Activated CD4-positive, alpha-beta T cell treated with anti-CD3 and anti-CD28 coated beads, Interleukin-2, amount 50 U/mL, for 4 hours (primary cell): ENCODE results near the gene MYMX.
"Not testable (repeated sequence)": the region's sequence is repeated elsewhere in the genome, so short reads cannot be mapped to it uniquely, and the experiment has no call there.

Experiments used
- DNase-seq, 2 experiments: peaks; one replicate each; pipeline ENCODE4 v3.0.0-alpha.2; 2020

The MYMX gene

DNA sequence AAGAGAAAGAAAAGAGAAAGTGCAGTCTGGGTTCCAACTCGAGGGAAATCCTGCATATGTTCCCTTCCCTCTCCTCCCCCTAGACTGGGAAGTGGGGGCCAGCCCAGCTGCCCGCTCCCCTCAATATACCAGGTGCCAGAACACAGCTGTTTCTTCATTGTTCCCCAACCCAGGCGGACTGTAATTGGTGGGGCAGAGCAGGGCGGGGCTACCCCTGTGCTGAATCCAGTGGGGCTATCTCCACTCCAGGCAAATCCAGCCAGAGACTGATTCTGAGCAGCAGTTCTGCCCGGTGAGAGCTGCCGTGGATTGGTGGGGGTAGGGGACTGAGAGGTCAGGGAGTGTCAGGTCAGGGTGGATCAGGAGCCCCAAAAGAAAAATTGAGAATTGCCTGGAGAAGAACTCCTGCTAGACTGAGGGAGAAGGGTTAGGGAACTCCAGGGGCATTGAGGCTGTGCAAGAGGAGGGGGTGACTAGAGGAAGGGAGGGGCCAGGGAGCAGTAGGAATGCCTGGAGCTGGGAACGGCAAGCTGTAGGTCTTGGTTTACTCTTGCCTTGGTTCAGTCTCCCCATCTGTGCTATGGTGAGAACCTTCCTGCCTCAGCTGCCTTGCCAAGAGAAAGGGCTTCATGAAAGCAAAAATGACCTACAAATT lies at the start of gene MYMX:
MYMX (plus strand) TSS at position 250 of the 655 bp plus-strand sequence. CDS start 546 bp downstream, outside the sequence.
- DNase-seq, result no peak

DNA sequence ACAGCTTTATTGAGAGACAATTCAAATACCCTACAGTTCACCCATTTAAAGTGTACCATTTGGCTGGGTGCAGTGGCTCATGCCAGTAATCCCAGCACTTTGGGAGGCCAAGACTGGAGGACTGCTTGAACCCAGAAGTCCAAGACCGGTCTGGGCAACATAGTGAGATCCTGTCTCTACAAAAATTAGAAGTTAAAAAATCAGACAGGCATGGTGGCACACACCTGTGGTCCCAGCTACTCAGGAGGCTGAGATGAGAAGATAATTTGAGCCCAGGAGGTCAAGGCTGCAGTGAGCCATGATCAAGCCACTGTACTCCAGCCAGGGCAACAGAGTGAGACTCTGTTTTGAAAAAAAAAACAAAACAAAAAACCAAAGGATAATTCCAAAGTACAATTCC lies 49.2 kb upstream of the MYMX start:
- no peak for DNase-seq

DNA sequence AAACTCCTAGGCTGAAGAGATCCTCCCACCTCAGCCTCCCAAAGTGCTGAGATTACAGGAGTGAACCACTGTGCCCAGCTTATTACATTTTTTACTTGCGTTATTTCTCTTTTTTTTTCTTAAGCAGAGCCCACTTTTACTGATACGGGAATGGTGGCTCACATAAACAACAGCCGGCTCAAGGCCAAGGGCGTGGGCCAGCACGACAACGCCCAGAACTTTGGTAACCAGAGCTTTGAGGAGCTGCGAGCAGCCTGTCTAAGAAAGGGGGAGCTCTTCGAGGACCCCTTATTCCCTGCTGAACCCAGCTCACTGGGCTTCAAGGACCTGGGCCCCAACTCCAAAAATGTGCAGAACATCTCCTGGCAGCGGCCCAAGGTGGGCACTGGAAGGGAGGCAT lies 47.6 kb upstream of the MYMX start:
- no peak for DNase-seq

DNA sequence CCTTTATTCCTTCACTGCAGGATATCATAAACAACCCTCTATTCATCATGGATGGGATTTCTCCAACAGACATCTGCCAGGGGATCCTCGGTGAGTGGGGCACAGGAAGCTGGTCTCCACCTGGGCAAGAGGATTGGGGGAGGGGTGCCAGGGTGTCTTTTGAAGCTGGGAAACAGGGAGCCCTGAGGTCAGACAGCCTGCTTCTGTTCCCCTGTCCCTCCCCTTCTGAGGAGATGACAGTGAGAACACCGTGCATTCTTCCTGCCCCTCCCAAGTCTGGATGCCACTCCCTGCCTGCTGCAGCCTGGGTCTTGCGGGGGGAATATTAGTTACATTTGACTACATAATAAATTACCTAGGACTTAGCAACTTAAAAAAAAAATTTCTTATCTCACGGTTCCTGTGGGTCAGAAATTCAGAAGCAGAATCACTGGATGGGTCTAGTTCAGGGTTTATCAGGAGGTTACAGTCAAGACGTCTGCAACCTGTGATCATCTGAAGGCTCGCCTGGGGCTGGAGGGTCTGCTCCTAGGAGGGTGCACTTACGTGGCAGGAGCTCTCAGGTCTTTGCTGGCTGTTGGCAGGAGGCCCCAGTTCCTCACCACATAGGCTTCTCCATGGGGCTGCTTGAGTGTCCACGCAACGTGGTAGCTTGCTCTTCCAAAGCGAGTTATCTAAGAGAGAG lies 46.7 kb upstream of the MYMX start:
- no peak for DNase-seq

DNA sequence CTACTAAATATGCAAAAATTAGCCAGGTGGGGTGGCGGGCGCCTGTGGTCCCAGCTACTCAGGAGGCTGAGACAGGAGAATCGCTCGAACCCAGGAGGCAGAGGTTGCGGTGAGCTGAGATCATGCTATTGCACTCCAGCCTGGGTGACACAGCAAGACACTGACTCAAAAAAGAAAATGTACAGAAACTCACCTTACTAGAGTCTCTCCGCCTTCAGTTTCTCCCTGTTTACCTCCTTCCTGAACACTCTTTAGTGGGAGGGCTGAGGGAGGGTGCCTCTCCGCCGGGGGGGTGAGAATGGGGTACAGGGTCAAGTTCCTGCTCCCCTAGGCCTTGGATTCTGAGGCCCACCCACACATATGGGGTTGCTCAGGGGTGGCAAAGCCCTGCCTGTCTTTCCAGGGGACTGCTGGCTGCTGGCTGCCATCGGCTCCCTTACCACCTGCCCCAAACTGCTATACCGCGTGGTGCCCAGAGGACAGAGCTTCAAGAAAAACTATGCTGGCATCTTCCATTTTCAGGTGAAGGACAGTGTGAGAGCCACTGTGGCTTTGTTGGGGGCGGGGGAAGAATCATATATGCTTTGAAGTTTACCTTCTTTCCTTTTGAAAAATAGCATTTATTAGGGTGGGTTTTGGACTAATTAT lies 44.7 kb upstream of the MYMX start:
- no peak for DNase-seq

DNA sequence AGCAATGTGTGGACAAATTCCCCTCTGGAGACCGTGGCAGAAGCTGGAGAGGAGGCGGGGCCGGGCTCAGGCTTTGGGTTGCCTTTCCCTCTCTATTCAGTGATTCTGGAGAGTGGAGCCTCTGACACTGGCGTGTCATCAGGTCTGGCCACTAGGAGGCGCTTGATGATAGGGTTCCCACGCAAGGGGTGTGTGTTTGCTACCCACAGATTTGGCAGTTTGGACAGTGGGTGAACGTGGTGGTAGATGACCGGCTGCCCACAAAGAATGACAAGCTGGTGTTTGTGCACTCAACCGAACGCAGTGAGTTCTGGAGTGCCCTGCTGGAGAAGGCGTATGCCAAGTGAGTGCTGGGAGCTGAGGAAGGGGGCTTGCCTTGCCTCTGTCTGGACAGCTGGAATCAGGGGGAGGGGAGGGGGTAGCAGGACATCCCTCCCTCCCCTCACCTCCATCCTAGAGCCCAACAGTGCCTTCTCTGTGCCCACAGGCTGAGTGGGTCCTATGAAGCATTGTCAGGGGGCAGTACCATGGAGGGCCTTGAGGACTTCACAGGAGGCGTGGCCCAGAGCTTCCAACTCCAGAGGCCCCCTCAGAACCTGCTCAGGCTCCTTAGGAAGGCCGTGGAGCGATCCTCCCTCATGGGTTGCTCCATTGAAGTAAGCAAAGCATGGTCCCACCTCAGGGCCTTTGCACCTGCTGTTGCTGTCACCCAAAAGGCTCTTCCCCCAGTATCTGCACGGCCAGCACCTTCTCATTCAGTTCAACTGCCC lies 43.8 kb upstream of the MYMX start:
- peak; percentile 74 to 77 for DNase-seq

DNA sequence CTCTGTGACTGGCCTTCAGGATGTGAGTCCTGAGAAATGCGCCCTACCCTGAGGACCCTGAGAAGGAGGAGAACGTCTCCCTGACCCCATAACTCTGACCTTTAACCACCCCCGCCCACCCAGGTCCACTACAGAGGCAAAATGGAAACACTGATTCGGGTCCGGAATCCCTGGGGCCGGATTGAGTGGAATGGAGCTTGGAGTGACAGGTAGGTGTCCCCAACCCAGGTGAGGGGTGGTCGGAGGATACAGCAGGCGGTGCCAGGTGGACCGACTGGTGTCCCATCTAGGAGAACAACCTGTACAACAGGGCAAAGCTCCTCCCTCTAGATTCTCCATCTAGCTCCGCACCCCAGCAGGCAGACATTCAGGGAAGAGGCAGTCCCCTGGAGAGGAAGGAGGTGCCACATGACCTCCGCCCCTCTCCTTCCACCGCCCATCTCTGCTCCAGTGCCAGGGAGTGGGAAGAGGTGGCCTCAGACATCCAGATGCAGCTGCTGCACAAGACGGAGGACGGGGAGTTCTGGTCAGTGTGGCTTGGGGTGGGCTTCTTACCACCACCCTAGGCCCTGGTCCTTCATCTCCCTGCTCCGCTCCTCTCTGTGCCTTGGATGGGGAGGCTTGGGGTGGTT lies 40.5 kb upstream of the MYMX start:
- no peak for DNase-seq

DNA sequence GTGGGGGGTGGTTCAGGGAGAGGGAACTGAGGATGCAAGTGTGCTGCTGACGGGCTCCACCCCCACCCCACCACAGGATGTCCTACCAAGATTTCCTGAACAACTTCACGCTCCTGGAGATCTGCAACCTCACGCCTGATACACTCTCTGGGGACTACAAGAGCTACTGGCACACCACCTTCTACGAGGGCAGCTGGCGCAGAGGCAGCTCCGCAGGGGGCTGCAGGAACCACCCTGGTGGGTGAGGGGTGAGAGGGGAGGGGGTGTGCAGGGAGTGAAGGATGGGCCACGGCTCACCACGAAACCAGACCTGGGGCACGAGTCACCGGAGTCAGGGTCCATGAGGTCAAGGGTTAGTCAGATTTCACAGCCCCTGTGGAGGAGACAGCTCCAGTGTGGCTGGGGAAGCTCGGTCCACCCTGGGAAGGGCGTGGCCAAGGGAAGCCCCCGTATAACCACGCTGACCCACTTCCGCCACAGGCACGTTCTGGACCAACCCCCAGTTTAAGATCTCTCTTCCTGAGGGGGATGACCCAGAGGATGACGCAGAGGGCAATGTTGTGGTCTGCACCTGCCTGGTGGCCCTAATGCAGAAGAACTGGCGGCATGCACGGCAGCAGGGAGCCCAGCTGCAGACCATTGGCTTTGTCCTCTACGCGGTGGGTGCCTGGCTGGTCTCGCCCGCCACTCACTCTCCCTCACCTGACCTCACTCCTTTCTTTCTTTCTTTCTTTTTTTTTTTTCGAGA lies 39.8 kb upstream of the MYMX start:
- DNase-seq, result no peak

DNA sequence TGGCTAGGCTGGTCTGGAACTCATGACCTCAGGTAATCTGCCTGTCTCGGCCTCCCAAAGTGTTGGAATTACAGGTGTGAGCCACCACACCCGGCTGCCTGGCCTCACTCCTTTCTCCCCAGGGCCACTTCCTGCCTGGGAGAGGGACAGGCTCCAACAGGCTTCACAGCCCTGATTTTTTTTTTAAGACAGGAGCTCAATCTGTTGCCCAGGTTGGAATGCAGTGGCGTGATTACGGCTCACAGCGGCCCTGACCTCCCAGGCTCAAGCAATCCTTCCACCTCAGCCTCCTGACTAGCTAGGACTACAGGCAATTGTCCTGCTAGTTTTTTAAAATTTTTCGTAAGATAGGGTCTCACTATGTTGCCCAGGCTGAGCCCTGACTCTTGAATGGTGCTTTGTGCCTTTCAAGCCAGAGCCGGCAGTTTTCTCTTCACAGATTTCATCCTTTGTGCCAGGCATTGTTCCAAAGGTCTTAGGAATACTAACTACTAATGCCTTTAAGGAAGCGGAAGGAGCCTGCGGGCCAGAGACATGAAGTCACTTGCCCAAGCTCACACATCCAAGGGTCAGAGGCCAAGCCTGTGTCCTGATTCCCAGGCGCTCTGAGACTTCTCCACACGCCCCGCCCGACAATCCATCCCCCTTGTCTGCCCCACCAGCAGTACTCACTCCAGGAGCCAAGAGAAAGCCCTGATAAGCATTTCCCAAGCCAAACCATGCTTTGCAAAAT lies 38.9 kb upstream of the MYMX start:
- DNase-seq, result no peak

DNA sequence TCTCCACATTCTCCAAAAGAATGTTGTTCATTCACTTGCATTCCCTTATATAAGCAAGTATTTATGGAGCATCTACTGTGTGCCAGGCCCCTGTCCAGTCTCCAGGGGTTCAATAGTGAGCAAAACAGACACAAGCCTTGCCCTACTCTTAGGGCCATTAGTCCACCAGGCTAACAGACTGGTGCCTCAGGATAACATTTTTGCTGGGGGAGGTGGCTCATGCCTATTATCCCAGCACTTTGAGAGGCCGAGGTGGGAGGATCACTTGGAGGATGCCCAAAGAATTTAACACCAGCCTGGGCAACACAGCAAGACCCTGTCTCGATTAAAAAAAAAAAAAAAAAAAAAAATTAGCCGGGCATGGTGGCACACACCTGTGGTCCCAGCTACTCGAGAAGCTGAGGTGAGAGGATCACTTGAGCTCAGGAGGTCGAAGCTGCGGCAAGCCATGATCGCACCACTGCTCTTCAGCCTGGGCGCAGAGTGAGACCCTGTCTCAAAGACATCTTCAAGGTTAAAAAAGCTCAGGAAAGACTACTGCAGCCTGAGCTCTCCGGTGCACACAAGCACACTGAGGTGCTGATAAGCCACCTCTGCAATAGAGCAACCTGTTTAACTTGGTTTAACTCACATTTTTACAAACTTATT lies 38.2 kb upstream of the MYMX start:
- no peak for DNase-seq

DNA sequence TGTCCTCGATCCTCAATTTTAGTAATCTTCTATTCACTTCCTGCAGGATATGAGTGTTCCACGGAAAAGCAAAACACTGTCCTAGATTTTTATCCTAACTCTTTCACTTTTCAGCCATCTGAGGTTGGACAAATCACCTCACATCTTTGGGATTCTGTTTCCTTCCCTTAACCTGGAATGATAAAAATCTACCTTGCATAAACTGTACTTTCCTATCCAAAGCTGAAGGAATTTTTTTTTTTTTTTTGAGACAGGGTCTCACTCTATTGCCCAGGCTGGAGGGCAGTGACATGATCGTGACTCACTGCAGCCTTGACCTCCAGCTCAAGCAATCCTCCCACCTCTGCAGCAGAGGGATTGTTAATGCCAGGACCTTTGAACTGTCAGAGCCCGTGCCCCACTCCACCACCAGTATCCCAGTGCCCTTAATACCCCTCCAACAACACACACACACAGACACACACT lies 37.6 kb upstream of the MYMX start:
- no peak for DNase-seq

DNA sequence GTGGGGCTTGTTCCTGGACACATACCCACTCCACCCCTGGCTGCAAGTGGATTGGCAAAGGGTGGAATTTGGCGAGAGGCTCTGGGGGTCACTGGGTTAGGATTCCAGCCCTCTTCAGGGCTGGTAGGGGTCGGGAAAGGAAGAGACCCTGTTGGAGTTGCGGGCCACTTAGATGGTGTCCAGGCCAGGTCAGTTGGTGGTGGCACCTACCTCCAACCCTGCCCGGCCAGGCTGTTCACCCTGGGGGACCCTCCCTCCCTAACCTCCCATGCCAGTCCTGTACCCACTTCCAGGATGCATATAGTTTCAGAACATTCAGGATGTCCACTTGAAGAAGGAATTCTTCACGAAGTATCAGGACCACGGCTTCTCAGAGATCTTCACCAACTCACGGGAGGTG lies 37.1 kb upstream of the MYMX start:
- DNase-seq, result no peak

DNA sequence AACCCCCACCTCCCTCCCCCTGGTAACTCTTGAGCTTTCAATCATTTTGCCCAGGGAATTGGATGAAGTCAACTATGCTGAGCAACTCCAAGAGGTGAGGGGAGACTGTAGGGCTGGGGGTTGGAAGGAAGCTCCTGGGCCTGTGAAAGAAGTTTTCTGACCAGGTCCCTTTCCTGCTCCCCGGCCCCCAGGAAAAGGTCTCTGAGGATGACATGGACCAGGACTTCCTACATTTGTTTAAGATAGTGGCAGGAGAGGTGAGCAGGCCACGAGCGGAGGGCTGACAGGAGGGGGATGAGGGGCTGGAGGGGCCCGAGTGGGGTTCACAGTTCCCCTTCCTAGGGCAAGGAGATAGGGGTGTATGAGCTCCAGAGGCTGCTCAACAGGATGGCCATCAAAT lies 36.3 kb upstream of the MYMX start:
- DNase-seq, result no peak

DNA sequence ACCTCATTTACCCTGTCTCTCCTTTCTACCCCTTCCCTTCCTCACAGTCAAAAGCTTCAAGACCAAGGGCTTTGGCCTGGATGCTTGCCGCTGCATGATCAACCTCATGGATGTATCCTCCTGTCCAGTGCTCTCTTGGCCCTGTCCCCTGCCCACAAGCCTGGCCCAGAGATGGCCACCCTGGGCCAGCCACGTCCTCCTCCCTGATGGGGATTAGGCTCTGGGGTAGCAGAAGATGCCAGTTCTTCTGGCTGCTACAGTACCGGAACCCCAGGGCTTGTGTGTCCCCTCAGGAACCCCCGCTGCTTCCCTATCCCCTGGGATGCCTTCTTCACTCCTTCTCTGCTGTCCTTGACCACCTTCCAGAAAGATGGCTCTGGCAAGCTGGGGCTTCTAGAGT lies 35.8 kb upstream of the MYMX start:
- DNase-seq, result no peak

DNA sequence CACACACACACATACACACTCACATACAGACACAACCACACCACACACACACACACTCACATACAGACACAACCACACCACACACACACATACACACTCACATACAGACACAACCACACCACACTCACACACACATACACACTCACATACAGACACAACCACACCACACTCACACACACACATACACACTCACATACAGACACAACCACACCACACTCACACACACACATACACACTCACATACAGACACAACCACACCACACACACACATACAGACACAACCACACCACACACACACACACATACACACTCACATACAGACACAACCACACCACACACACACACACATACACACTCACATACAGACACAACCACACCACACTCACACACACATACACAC lies 34.9 kb upstream of the MYMX start:
- DNase-seq, result not testable (repeated sequence)

DNA sequence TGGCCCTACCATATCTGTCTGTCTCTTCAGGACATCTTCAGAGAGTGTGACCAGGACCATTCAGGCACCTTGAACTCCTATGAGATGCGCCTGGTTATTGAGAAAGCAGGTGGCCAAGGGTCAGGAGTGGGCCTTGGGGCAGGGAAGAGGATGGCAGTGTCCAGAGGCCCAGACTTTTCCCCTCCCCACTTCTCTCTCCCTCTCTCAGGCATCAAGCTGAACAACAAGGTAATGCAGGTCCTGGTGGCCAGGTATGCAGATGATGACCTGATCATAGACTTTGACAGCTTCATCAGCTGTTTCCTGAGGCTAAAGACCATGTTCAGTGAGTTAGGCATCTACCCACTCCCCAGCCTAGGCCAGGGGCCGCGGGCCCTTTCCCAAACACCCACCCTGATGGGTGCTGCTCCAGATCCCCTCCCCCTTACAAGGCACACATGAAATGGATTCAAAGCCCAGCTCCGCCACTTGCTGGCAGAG lies 33.8 kb upstream of the MYMX start:
- no peak for DNase-seq

DNA sequence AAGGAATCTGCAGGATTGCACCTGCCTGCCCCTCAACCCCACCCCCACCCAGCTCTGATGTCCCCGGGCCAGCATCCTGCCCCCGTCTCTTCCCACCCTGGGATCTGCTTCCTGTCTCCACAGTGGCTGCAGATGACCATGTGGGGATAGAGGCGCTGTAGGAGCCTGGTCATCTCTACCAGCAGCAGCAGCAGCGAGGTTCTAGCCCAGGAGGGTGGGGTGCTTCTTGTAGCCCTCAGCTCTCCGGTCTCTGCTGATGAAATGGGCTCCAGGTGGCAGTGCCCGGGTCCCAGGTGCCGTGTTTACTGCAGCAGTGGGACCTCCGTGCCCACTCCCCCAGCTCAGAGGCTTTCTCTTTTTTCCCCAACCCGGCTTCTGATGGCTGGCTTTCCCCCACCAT lies 32.9 kb upstream of the MYMX start:
- no peak for DNase-seq

DNA sequence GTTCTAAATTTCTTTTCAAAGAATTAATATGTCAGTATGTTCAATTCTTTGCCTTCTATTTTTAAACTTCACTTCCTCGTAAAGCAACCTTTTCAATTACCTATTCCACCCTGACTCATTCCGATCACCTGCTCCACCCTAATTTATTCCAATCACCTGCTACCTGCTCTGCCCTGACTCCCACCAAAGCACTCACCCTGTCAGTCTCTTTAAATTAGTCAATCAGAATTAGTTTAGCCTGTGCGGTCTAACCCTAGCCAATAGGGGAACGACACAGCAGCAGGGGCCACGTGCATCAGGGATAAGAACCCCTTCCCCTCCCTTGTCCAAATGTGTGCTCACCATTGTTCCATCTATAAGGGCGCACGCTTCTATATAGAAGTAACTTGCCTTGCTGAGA lies 31.4 kb upstream of the MYMX start:
- not testable (repeated sequence) for DNase-seq

DNA sequence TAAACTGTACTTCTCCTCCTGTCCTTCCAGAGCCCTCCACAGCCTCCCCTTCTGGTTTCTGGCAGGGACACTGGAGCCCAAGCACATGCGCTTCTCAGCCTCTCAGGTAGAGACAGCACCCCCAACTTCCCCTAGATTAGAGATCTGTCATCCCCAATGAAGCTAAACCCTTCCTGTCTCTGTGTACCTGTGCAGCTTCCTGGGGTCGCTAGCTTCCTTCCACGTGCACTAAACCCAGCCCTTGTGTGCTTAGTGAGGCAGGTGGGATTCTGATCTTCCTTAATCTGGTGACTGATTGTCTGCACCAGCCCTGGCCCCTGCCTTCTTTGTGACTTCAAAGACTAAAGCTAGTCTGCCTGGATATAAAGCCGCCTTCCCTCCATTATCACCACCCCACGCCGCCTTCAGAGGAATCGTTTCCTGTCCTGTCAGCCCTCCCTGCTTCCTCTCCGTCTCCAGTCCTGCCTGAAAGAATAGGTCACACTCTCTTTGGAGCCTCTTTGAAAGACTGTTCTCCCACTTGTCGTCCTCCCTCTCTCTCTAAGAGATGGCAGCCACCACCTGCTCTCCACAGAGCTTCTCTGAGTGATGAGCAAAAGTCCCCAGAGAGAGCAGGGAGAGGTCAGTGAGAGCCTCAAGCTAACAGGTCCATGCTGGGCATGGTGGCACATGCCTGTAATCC lies 30.6 kb upstream of the MYMX start:
- no peak for DNase-seq

DNA sequence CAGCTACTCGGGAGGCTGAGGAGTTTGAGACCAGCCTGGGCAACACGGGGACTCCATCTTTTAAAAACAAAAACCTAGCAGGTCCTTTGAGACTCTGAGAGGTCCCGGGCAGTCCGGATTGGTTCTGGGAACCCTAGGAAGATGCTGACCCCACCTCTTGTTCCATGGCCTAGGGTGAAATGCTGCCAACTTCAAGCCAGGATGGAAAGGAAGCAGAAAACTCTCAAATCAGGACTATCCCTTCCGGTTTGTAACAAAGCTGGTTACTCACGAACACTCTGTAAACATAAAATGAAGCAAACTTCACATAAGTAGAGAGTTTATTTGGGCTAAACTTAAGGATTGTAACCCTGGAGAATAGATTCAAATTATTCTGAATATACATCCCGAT lies 30.1 kb upstream of the MYMX start:
- DNase-seq, result no peak
